ENCODE measurements around the gene WDR70. TPM values are rescaled to one million over a fixed set of nuclear protein-coding genes. Genes with fewer than 3 reads are reported as not detected.

Gene WDR70
- polyA plus RNA-seq, 1 of the 3 experiments (the other 2 are of a cell fraction), result 14.2 TPM

DNA sequence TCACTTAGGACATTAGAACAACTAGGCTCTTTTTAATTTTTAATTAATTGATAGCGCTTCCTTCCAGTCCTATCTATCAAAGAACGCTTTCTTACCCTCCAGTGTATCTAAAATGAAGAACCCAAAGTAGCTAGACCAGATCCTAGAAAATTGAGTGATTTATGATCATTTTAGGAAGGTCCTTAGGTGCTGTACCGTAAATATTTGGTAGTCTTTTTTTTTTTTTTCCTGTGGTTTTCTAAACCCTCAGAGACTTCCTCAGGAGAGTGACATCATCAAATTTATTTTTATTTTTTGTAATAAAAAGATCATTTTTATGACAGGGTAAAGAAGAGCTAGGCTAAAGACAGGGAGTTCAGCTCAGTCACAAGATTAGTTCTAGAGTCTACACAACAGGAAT, 197.4 kb downstream of the WDR70 start:
- WGBS (ENCODE audit: low lambda C conversion rate), result 97% methylated on average over 3 of the region's 3 CpGs
- Histone ChIP-seq H3K9me3 (no peaks in the 10 kb centered on the region), H3K27ac (ENCODE audit: low read depth in 2 of 2, low read length in 1 of 2) (no peak overlapping the region), H4K20me1 (ENCODE audit: insufficient read depth) (no peaks in the 10 kb centered on the region), H3K9me2 (0 out of 2 replicates have a peak, but pooled peaks cover 4% of the 10 kb centered on the region), H3F3A (replicated peaks; ENCODE audit: insufficient read depth) (no peaks in the 10 kb centered on the region), H2AFZ (ENCODE audit: low read depth) (no peak overlapping the region), H3K79me2 (ENCODE audit: insufficient read depth) (no peaks in the 10 kb centered on the region), H3K9ac (no peak overlapping the region), H3K4me1 (ENCODE audit: control insufficient read depth in 1 of 2, insufficient read depth in 2 of 2, low read depth in 1 of 2, low read length in 1 of 2) (peaks cover 0 to 12% of the 10 kb centered on the region in 2 experiments; a peak in 1 of 4 replicates), H3K4me3 (ENCODE audit: low read depth in 2 of 2, low read length in 1 of 2) (no peak overlapping the region), H3K36me3 (replicated peaks in 1 of 2; ENCODE audit: control insufficient read depth in 1 of 2, insufficient read depth in 2 of 2, low read length in 1 of 2) (no peaks in the 10 kb centered on the region), H3K4me2 (no peak overlapping the region), H3K27me3 (ENCODE audit: insufficient read depth) (no peaks in the 10 kb centered on the region)
- ChIA-PET CTCF (interaction anchor here (0.6 kb wide), 1 partner anchor 24 kb away, joined by 3 read pairs; no protein-coding TSS in a partner anchor), POLR2A (no interaction called here)
- no peak for TF ChIP-seq NRF1 (IDR thresholded peaks at IDR 0.05; ENCODE audit: low read depth, low read length)
- no peak for DNase-seq

DNA sequence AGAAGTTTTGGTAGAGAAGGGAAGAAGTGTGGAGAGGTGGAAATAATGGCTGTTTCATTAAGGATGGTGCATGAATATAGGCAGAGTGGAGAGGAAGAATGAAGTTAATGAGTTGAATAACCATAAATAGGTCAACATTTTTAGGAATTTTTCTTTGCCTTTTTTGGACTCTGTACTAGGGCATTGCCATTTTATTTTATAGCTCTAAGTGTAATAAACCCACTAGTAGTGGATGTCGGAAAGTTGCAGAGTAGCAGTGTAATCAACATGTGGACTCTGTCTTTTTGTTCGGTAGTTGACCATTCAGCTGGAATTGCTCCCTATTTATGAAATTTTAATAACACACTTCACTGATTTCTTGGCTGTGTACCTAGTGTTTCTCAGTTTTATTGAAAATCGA, 199.1 kb downstream of the WDR70 start:
- Histone ChIP-seq H3K9me2 (0 out of 2 replicates have a peak, but pooled peaks cover 4% of the 10 kb centered on the region), H3K4me3 (ENCODE audit: low read depth in 2 of 2, low read length in 1 of 2) (no peak overlapping the region), H3K4me1 (ENCODE audit: control insufficient read depth in 1 of 2, insufficient read depth in 2 of 2, low read depth in 1 of 2, low read length in 1 of 2) (peaks cover 0 to 8% of the 10 kb centered on the region in 2 experiments; a peak in 1 of 4 replicates), H2AFZ (ENCODE audit: low read depth) (no peak overlapping the region), H3K27ac (ENCODE audit: low read depth in 2 of 2, low read length in 1 of 2) (no peak overlapping the region), H3K9ac (no peak overlapping the region), H3K4me2 (no peak overlapping the region), H3F3A (replicated peaks; ENCODE audit: insufficient read depth) (no peaks in the 10 kb centered on the region), H3K27me3 (ENCODE audit: insufficient read depth) (no peaks in the 10 kb centered on the region), H4K20me1 (ENCODE audit: insufficient read depth) (no peaks in the 10 kb centered on the region), H3K79me2 (ENCODE audit: insufficient read depth) (no peaks in the 10 kb centered on the region), H3K9me3 (no peaks in the 10 kb centered on the region), H3K36me3 (replicated peaks in 1 of 2; ENCODE audit: control insufficient read depth in 1 of 2, insufficient read depth in 2 of 2, low read length in 1 of 2) (no peaks in the 10 kb centered on the region)
- WGBS (ENCODE audit: low lambda C conversion rate), result 93% methylated on average over 3 of the region's 3 CpGs
- ChIA-PET POLR2A (no interaction called here), CTCF (no interaction called here)
- TF ChIP-seq TEAD4 (IDR thresholded peaks at IDR 0.05; ENCODE audit: borderline replicate concordance, insufficient read depth), result no peak
- TF ChIP-seq NFIC (IDR thresholded peaks at IDR 0.05; ENCODE audit: borderline replicate concordance), result no peak
- TF ChIP-seq RAD21 (IDR thresholded peaks at IDR 0.05; ENCODE audit: low read length), result no peak
- TF ChIP-seq FOXJ3 (CRISPR knock-in tag; IDR thresholded peaks at IDR 0.05), result no peak
- TF ChIP-seq, protein P1, sequence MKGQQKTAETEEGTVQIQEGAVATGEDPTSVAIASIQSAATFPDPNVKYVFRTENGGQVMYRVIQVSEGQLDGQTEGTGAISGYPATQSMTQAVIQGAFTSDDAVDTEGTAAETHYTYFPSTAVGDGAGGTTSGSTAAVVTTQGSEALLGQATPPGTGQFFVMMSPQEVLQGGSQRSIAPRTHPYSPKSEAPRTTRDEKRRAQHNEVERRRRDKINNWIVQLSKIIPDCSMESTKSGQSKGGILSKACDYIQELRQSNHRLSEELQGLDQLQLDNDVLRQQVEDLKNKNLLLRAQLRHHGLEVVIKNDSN (IDR thresholded peaks at IDR 0.05; ENCODE audit: borderline replicate concordance, low read depth), result no peak
- TF ChIP-seq JUND (IDR thresholded peaks at IDR 0.05), result no peak
- no peak for TF ChIP-seq SMC3 (IDR thresholded peaks at IDR 0.05; ENCODE audit: low read depth, low read length)
- TF ChIP-seq EP300 (IDR thresholded peaks at IDR 0.05; ENCODE audit: borderline replicate concordance in 1 of 2, low read depth in 1 of 2, low read length in 1 of 2), result no peak
- no peak for TF ChIP-seq ELF1 (IDR thresholded peaks at IDR 0.05)
- TF ChIP-seq, protein P2, sequence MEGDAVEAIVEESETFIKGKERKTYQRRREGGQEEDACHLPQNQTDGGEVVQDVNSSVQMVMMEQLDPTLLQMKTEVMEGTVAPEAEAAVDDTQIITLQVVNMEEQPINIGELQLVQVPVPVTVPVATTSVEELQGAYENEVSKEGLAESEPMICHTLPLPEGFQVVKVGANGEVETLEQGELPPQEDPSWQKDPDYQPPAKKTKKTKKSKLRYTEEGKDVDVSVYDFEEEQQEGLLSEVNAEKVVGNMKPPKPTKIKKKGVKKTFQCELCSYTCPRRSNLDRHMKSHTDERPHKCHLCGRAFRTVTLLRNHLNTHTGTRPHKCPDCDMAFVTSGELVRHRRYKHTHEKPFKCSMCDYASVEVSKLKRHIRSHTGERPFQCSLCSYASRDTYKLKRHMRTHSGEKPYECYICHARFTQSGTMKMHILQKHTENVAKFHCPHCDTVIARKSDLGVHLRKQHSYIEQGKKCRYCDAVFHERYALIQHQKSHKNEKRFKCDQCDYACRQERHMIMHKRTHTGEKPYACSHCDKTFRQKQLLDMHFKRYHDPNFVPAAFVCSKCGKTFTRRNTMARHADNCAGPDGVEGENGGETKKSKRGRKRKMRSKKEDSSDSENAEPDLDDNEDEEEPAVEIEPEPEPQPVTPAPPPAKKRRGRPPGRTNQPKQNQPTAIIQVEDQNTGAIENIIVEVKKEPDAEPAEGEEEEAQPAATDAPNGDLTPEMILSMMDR (IDR thresholded peaks at IDR 0.05), result no peak
- DNase-seq, result no peak
